SK-N-SH treated with all-trans-retinoic acid at 6 μM for 48 hours (cell line): ENCODE measurements around the gene DIP2C.

Experiments
- ATAC-seq: fragments of 200-7000 bp; cut with Tn5 transposase; 3 replicates; pipeline ENCODE4 v1.9.1; 2020; ENCODE audit warnings: mild to moderate bottlenecking, moderate library complexity
- ARNTL ChIP-seq: fragments of 450-650 bp; formaldehyde crosslinking; IDR thresholded peaks from 2 replicates; pipeline ENCODE4 v1.5.0; 2020; ENCODE audit warnings: low read depth, mild to moderate bottlenecking, moderate library complexity, borderline replicate concordance
- BACH2 ChIP-seq: fragments of 250-450 bp; sonication (Bioruptor Pico); IDR thresholded peaks from 2 replicates; pipeline ENCODE4 v1.9.0; 2021; ENCODE audit warnings: mild to moderate bottlenecking, borderline replicate concordance
- CREB5 ChIP-seq: fragments of 250-450 bp; sonication (Bioruptor Pico); IDR thresholded peaks from 2 replicates; pipeline ENCODE4 v1.5.1; 2020; ENCODE audit warnings: low read depth, mild to moderate bottlenecking, moderate library complexity
- CSDC2 ChIP-seq: fragments of 250-450 bp; sonication (Bioruptor Pico); IDR thresholded peaks from 2 replicates; pipeline ENCODE4 v1.5.0; 2020; ENCODE audit warnings: mild to moderate bottlenecking, moderate library complexity
- CSRNP3 ChIP-seq: fragments of 250-450 bp; sonication (Bioruptor Pico); IDR thresholded peaks from 2 replicates; pipeline ENCODE4 v1.5.1; 2021; ENCODE audit warnings: mild to moderate bottlenecking, moderate library complexity
- ESRRG ChIP-seq: fragments of 250-450 bp; sonication (Bioruptor Pico); IDR thresholded peaks from 2 replicates; pipeline ENCODE4 v1.6.1; 2021; ENCODE audit warnings: mild to moderate bottlenecking
- GLIS3 ChIP-seq: fragments of 250-450 bp; sonication (Bioruptor Pico); IDR thresholded peaks from 2 replicates; pipeline ENCODE4 v1.5.0; 2020; ENCODE audit warnings: mild to moderate bottlenecking, moderate library complexity
- OSR1 ChIP-seq: fragments of 250-450 bp; sonication (Bioruptor Pico); IDR thresholded peaks from 2 replicates; pipeline ENCODE4 v1.8.0; 2022; ENCODE audit warnings: moderate library complexity, mild to moderate bottlenecking, inconsistent platforms
- PATZ1 ChIP-seq: fragments of 250-450 bp; sonication (Bioruptor Pico); IDR thresholded peaks from 2 replicates; pipeline ENCODE4 v1.8.0; 2020; ENCODE audit warnings: mild to moderate bottlenecking, moderate library complexity, borderline replicate concordance
- PPARA ChIP-seq: fragments of 250-450 bp; sonication (Bioruptor Pico); IDR thresholded peaks from 2 replicates; pipeline ENCODE4 v1.5.0; 2020; ENCODE audit warnings: mild to moderate bottlenecking, borderline replicate concordance
- RARB ChIP-seq: fragments of 250-450 bp; sonication (Bioruptor Pico); IDR thresholded peaks from 2 replicates; pipeline ENCODE4 v1.8.0; 2021; ENCODE audit warnings: mild to moderate bottlenecking, moderate library complexity
- SNAI2 ChIP-seq: fragments of 250-450 bp; sonication (Bioruptor Pico); IDR thresholded peaks from 2 replicates; pipeline ENCODE4 v1.5.0; 2020; ENCODE audit warnings: mild to moderate bottlenecking, moderate library complexity
- TCF4 ChIP-seq: fragments of 250-450 bp; sonication (Bioruptor Pico); IDR thresholded peaks from 2 replicates; pipeline ENCODE4 v1.8.0; 2021; ENCODE audit warnings: mild to moderate bottlenecking, moderate library complexity, borderline replicate concordance
- TOX ChIP-seq: fragments of 250-450 bp; sonication (Bioruptor Pico); IDR thresholded peaks from 2 replicates; pipeline ENCODE4 v1.8.0; 2021; ENCODE audit warnings: mild to moderate bottlenecking, moderate library complexity, borderline replicate concordance
- ZC3H10 ChIP-seq: fragments of 250-450 bp; sonication (Bioruptor Pico); IDR thresholded peaks from 2 replicates; pipeline ENCODE4 v1.5.1; 2021; ENCODE audit warnings: mild to moderate bottlenecking, moderate library complexity
- ZFP3 ChIP-seq: fragments of 250-450 bp; sonication (Bioruptor Pico); IDR thresholded peaks from 2 replicates; pipeline ENCODE4 v1.5.0; 2020; ENCODE audit warnings: mild to moderate bottlenecking, moderate library complexity
- ZFP30 ChIP-seq: fragments of 450-650 bp; formaldehyde crosslinking; IDR thresholded peaks from 2 replicates; pipeline ENCODE4 v1.5.0; 2022; ENCODE audit warnings: mild to moderate bottlenecking, moderate library complexity
- ZNF565 ChIP-seq: fragments of 450-650 bp; formaldehyde crosslinking; conservative IDR thresholded peaks from 2 replicates; pipeline ENCODE4 v1.5.0; 2020; ENCODE audit warnings: low read depth, mild to moderate bottlenecking, moderate library complexity
- ZNF70 ChIP-seq: fragments of 450-650 bp; formaldehyde crosslinking; IDR thresholded peaks from 2 replicates; pipeline ENCODE4 v1.5.0; 2020; ENCODE audit warnings: mild to moderate bottlenecking, moderate library complexity
- ZNF8 ChIP-seq: fragments of 450-650 bp; formaldehyde crosslinking; IDR thresholded peaks from 2 replicates; pipeline ENCODE4 v1.5.0; 2020; ENCODE audit warnings: mild to moderate bottlenecking, moderate library complexity
- TF ChIP-seq, protein P1 (sequence below): fragments of 250-450 bp; sonication (Bioruptor Pico); IDR thresholded peaks from 2 replicates; pipeline ENCODE4 v1.5.0; 2020; ENCODE audit warnings: mild to moderate bottlenecking, moderate library complexity
- TF ChIP-seq, protein P2 (sequence below): fragments of 250-450 bp; sonication (Bioruptor Pico); IDR thresholded peaks from 2 replicates; pipeline ENCODE4 v1.8.0; 2021; ENCODE audit warnings: low read depth, mild to moderate bottlenecking, moderate library complexity, borderline replicate concordance

The DIP2C gene

GRCh38 chr10:644943-645334 lies 44.5 kb downstream of the DIP2C start:
- TF ChIP-seq RARB (CRISPR knock-in tag) (no peak), ZNF70 (CRISPR knock-in tag) (no peak), GLIS3 (no peak)
- TF ChIP-seq, protein P1, sequence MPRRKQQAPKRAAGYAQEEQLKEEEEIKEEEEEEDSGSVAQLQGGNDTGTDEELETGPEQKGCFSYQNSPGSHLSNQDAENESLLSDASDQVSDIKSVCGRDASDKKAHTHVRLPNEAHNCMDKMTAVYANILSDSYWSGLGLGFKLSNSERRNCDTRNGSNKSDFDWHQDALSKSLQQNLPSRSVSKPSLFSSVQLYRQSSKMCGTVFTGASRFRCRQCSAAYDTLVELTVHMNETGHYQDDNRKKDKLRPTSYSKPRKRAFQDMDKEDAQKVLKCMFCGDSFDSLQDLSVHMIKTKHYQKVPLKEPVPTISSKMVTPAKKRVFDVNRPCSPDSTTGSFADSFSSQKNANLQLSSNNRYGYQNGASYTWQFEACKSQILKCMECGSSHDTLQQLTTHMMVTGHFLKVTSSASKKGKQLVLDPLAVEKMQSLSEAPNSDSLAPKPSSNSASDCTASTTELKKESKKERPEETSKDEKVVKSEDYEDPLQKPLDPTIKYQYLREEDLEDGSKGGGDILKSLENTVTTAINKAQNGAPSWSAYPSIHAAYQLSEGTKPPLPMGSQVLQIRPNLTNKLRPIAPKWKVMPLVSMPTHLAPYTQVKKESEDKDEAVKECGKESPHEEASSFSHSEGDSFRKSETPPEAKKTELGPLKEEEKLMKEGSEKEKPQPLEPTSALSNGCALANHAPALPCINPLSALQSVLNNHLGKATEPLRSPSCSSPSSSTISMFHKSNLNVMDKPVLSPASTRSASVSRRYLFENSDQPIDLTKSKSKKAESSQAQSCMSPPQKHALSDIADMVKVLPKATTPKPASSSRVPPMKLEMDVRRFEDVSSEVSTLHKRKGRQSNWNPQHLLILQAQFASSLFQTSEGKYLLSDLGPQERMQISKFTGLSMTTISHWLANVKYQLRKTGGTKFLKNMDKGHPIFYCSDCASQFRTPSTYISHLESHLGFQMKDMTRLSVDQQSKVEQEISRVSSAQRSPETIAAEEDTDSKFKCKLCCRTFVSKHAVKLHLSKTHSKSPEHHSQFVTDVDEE (CRISPR knock-in tag) = no peak
- TF ChIP-seq, all 23 proteins: peak for 0
- ATAC-seq = no peak

- no peak for ATAC-seq
- TF ChIP-seq ESRRG (CRISPR knock-in tag) = no peak
- TF ChIP-seq CREB5 (CRISPR knock-in tag) = no peak
- no peak for TF ChIP-seq PATZ1 (CRISPR knock-in tag)
- no peak for TF ChIP-seq GLIS3
- no peak for TF ChIP-seq ZNF565 (CRISPR knock-in tag)
- no peak for TF ChIP-seq PPARA (CRISPR knock-in tag)
- TF ChIP-seq, protein P2, sequence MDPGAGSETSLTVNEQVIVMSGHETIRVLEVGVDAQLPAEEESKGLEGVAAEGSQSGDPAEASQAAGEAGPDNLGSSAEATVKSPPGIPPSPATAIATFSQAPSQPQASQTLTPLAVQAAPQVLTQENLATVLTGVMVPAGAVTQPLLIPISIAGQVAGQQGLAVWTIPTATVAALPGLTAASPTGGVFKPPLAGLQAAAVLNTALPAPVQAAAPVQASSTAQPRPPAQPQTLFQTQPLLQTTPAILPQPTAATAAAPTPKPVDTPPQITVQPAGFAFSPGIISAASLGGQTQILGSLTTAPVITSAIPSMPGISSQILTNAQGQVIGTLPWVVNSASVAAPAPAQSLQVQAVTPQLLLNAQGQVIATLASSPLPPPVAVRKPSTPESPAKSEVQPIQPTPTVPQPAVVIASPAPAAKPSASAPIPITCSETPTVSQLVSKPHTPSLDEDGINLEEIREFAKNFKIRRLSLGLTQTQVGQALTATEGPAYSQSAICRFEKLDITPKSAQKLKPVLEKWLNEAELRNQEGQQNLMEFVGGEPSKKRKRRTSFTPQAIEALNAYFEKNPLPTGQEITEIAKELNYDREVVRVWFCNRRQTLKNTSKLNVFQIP (CRISPR knock-in tag) = no peak
- no peak for TF ChIP-seq SNAI2 (CRISPR knock-in tag)
- TF ChIP-seq ZFP30 (CRISPR knock-in tag) = no peak
- TF ChIP-seq TOX (CRISPR knock-in tag) = no peak
- TF ChIP-seq BACH2 = no peak
- no peak for TF ChIP-seq ARNTL (CRISPR knock-in tag)
- no peak for TF ChIP-seq ZFP3 (CRISPR knock-in tag)
- TF ChIP-seq ZC3H10 (CRISPR knock-in tag) = no peak
Observed at GRCh38 chr10:644076-644942, 45.2 kb downstream of the DIP2C start.

GRCh38 chr10:642186-642890 lies 47.1 kb downstream of the DIP2C start:
- no peak for ATAC-seq
- TF ChIP-seq TCF4 (no peak), ZNF70 (CRISPR knock-in tag) (no peak), CSDC2 (CRISPR knock-in tag) (no peak), ZFP30 (CRISPR knock-in tag) (no peak), PATZ1 (CRISPR knock-in tag) (no peak), OSR1 (CRISPR knock-in tag) (no peak), BACH2 (no peak), ZNF8 (no peak), ZFP3 (CRISPR knock-in tag) (no peak), RARB (CRISPR knock-in tag) (no peak), TOX (CRISPR knock-in tag) (no peak), CSRNP3 (CRISPR knock-in tag) (no peak)
- TF ChIP-seq, protein P1 (CRISPR knock-in tag) = no peak
